ENCODE data around the gene POC1A.

GRCh38 chr3:52177701-52178042, 23.4 kb upstream of the POC1A start:
- no peak for TF ChIP-seq CTCF (IDR thresholded peaks at IDR 0.05)
- no peak for TF ChIP-seq POLR2A (IDR thresholded peaks at IDR 0.05)
- no peak for TF ChIP-seq EP300 (IDR thresholded peaks at IDR 0.05)
- no peak for TF ChIP-seq POLR2AphosphoS5 (IDR thresholded peaks at IDR 0.05)
